A549 treated with Mapracorat at 1 μM for 4 hours (cell line): ENCODE data around the gene CAPRIN1. TPM values are rescaled to one million over a fixed set of nuclear protein-coding genes. Genes with fewer than 3 reads are reported as not detected.

Experiments
- total RNA-seq: library from RNA; stranded (reverse); fragments of 200-300 nt; extraction: Qiagen RNA extraction; gene quantifications from 5 replicates; pipeline ENCODE4 v1.2.3, GENCODE V29; 2022

CAPRIN1 gene, protein sequence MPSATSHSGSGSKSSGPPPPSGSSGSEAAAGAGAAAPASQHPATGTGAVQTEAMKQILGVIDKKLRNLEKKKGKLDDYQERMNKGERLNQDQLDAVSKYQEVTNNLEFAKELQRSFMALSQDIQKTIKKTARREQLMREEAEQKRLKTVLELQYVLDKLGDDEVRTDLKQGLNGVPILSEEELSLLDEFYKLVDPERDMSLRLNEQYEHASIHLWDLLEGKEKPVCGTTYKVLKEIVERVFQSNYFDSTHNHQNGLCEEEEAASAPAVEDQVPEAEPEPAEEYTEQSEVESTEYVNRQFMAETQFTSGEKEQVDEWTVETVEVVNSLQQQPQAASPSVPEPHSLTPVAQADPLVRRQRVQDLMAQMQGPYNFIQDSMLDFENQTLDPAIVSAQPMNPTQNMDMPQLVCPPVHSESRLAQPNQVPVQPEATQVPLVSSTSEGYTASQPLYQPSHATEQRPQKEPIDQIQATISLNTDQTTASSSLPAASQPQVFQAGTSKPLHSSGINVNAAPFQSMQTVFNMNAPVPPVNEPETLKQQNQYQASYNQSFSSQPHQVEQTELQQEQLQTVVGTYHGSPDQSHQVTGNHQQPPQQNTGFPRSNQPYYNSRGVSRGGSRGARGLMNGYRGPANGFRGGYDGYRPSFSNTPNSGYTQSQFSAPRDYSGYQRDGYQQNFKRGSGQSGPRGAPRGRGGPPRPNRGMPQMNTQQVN
- 131 to 166 TPM (median 139 TPM) in 5 replicates for total RNA-seq

DNA sequence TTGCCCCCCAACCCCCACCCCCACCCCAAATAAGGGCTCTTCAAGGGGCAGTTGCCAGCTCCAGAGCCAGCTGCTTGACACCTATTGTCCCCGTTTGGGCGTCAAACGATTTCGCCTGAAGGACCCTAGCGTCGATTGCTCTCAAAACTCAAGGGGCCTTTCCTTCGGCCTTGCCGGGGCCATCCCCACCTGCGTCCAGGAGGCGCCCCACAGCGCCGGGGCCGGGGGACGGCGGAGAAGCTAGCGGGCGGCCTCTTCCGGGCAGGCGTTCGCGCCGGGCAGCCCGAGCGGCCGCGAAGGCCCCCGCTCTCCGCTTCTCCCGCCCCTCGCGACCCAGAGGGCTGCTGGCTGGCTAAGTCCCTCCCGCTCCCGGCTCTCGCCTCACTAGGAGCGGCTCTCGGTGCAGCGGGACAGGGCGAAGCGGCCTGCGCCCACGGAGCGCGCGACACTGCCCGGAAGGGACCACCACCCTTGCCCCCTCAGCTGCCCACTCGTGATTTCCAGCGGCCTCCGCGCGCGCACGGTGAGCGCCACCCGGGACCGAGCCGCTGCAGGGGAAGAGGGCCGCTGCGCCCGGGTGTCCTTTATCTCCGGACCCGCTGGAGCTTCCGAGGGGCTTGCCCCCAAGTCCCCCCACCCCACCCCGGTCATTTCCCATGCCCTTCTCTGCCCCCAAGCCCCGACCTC, at the start of gene CAPRIN1:
Gene CAPRIN1 (plus strand): TSS at position 383 of the 687 bp plus-strand sequence. CDS start 690 bp downstream, outside the sequence.

GRCh38 chr11:34105079-34105956, 53.8 kb downstream of the CAPRIN1 start, which contains the start of gene NAT10:
NAT10 (plus strand) TSS chr11:34105629; CDS start chr11:34108226, 2,597 bp downstream.

Other genes with a start within 250 kb of the CAPRIN1 start
- gene LMO2, start 159.7 kb upstream of the CAPRIN1 start, total RNA-seq: 0.36 to 1.1 TPM (median 0.72 TPM) in 5 replicates
- 45.3 to 51.9 TPM (median 49.3 TPM) in 5 replicates for gene NAT10, start 53.9 kb downstream of the CAPRIN1 start, total RNA-seq